Stimulated activated CD8-positive, alpha-beta memory T cell treated with anti-CD3 and anti-CD28 coated beads, Interleukin-7, amount 100 ng/mL, for 48 hours (primary cell): ENCODE measurements around the gene NDUFB4.
"Not testable (repeated sequence)": the region's sequence is repeated elsewhere in the genome, so short reads cannot be mapped to it uniquely, and the experiment has no call there.

Source experiments
- DNase-seq, 2 donors: peaks; one replicate each; pipeline ENCODE4 v3.0.0-alpha.2; 2020; ENCODE audit warnings: low read depth in 1 of 2; ENCODE audit errors: extremely low read depth in 1 of 2

Gene NDUFB4

GRCh38 chr3:120636795-120637401 is 40.8 kb downstream of the NDUFB4 start:
- DNase-seq, result no peak

- DNase-seq, result no peak
These were observed 41.9 kb downstream of the NDUFB4 start for GRCh38 chr3:120637851-120638559.

- DNase-seq, result not testable (repeated sequence)
These were observed 42.7 kb downstream of the NDUFB4 start for GRCh38 chr3:120638820-120639219.

DNA sequence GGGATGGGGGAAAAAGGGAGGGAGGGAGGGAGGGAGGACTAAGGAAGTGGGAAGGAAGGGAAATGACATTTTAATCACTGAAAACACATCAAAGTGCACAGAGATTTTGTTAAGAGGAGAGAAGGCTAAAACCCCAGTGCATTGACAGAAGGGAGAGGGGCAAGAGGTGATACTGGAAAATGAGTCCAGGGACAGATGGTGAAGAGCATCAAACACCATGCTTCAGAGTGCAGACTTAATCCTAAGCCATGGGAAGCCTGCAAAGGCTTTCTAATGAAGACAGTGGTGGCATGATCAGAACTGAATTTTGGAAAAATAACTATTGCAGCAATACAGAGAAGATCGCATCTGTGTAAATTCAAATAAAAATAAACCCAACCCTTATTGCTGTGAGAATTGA is 44.1 kb downstream of the NDUFB4 start:
- no peak for DNase-seq

DNA sequence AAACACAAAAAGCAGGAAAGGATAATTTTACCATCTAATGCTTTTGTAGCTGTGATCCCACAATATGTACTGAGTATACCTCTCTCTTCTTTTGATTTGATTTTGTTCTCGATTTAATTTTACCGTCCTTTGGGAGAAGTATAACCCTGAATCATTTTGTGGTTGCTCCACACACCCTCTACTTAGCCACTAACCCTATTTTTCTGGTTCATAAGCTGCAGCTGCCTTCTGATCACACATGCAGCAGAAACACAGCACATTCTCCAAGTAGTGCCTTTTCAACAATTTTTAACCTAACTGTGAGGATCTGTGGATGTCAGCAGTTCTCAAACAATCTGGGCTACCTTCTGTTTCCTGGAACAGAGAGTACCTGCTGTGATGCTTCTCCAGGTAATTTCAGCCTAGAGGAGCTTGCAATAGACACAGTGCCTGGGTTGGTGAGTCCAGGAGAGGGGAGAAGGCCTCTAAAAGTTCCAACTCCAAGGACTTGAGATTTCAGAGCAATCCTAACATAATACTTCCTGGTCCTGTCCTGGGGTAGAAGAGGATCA is 45.6 kb downstream of the NDUFB4 start:
- DNase-seq, result no peak

DNA sequence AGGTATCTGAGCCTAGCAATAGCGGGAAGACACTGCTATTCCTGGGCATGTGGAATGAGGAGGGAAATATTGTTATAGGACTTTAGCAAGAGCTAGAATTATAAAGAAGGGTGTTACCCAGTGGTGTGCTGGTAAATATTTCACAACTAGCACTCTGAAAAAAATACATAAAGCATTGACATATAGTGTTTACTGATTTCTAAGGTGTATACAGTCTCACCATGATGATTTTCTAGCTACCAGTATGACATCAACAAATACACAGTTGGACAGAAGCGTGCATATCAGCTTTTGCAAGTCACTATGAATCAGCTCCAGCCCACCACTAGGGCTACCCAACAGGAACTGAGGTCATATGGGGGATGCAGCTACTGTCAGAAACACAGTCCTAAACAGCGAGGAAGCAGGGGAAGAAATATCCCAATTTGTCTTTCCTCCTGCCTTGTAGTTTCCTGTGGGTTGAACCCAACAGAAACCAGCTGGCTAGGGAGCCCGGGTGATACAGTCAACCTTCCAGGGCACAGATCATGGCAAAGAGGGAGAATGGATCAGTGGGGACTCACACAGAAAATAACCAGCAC is 46.3 kb downstream of the NDUFB4 start:
- peak in 1 of 2 donors; percentile 22 for DNase-seq

- DNase-seq, result no peak
These were observed 49.1 kb downstream of the NDUFB4 start for GRCh38 chr3:120645083-120645845.

DNA sequence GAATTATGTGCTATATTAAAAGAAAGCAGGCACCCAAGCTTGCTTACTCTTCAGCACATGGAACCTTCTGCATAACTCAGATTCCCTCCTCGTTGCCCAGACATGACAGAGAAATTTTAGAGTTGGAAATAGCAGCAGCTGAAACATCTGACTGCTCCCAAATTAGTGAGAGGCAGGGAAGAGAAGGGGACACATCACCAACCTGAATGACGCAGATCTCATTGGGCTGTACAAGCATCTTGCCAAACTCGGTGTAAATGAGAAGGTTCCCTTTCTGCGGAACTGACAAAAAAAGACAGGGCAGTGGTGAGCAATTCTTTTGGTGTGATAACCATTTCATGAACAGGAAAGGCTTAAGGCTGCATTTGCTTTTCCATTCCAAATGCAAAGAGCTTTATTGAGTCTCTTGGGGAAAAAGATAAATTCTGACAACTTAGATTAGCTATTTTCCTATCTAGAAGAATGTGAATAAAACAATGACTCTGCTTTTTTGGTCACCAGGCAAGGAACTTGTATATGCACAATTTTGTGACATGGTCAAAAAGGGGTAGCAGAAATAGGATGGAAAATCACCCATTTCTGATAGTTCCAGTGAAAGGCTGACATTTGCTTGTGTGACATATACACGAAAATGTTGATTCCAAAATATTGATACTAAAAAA is 50.8 kb downstream of the NDUFB4 start:
- no peak for DNase-seq

GRCh38 chr3:120648290-120648689 is 52.2 kb downstream of the NDUFB4 start:
- DNase-seq, result no peak

DNA sequence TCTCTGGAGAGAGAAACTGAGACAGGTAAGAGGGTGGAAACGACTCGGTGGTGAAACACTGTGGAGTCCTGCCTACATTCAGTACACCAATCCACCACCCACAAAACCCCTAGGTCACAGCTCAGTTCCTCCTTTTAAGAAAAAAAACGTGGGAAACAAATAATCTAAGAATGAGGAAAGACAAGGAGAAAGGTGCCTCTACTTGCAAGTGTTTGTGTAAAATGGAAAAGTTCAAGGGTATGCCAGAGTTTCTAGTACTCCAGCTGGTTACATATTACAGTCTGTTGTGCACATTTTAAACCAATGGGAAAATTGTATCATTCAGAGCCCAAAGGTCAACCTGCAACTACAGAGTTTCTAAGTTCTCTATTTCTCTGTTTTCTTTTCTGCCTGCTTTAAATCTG is 53.7 kb downstream of the NDUFB4 start:
- no peak for DNase-seq

GRCh38 chr3:120650311-120650710 is 54.2 kb downstream of the NDUFB4 start:
- no peak for DNase-seq
